ENCODE results near the gene ENTPD7.

- TF ChIP-seq EP300 (IDR thresholded peaks at IDR 0.05; ENCODE audit: borderline replicate concordance) (no peak), CEBPB (IDR thresholded peaks at IDR 0.05) (peak; percentile 11; the same call in 1 of the 2 replicates), REST (IDR thresholded peaks at IDR 0.05; ENCODE audit: low read depth) (no peak), RAD21 (IDR thresholded peaks at IDR 0.05; ENCODE audit: low read depth) (no peak), MAX (IDR thresholded peaks at IDR 0.05) (no peak), ZBTB7A (IDR thresholded peaks at IDR 0.05; ENCODE audit: low read depth) (no peak), CREB1 (IDR thresholded peaks at IDR 0.05; ENCODE audit: low read depth) (no peak), YY1 (IDR thresholded peaks at IDR 0.05; ENCODE audit: low read depth) (no peak), NFIC (IDR thresholded peaks at IDR 0.05) (no peak), FOXM1 (IDR thresholded peaks at IDR 0.05; ENCODE audit: borderline replicate concordance, low read depth) (no peak), EGR1 (IDR thresholded peaks at IDR 0.05) (no peak)
Observed at GRCh38 chr10:99630991-99631390, 28.3 kb upstream of the ENTPD7 start.

All from Ishikawa (cell line).